Tibial artery (tissue), 4 donors: ENCODE data around the gene MAPKAP1.

ENCODE experiments used
- DNase-seq, 2 donors: peaks; one replicate each; pipeline ENCODE4 v3.0.0-alpha.2; 2019
- H3K27ac ChIP-seq, 2 donors: fragments of 200-600 bp; sonication (generic) in 1 of 2; 1 replicate in 1 of 2; 2 replicates in 1 of 2; pipeline ENCODE4 v1.5.1; 2018 to 2019; ENCODE audit warnings: mild to moderate bottlenecking in 1 of 2
- H3K27me3 ChIP-seq, 2 donors: fragments of 200-600 bp; sonication (generic) in 1 of 2; one replicate each; pipeline versions ENCODE4 v1.5.1 to v1.6.0; 2016 to 2019
- H3K36me3 ChIP-seq, 3 donors: fragments of 200-600 bp; sonication (generic) in 2 of 3; one replicate each; pipeline ENCODE4 v1.5.1; 2016 to 2019; ENCODE audit warnings: mild to moderate bottlenecking in 2 of 3
- H3K4me1 ChIP-seq, 4 donors: fragments of 200-600 bp; sonication (generic) in 2 of 4; 1 replicate in 3 of 4; 2 replicates in 1 of 4; pipeline ENCODE4 v1.5.1; 2016 to 2019
- H3K4me3 ChIP-seq, 2 donors: fragments of 200-600 bp; sonication (generic) in 1 of 2; 1 replicate in 1 of 2; 2 replicates in 1 of 2; pipeline ENCODE4 v1.5.1; 2018 to 2019; ENCODE audit warnings: mild to moderate bottlenecking in 2 of 2
- H3K9me3 ChIP-seq, 3 donors: fragments of 200-600 bp; sonication (generic) in 1 of 3; one replicate each; pipeline ENCODE4 v1.5.1; 2016 to 2019
- CTCF ChIP-seq, 2 experiments: fragments of 200-600 bp in 1 of 2; fragments of 450-650 bp in 1 of 2; IDR thresholded peaks; one replicate each; pipeline ENCODE4 v1.5.1; 2017 to 2019; ENCODE audit warnings: antibody characterized with exemption in 2 of 2, mild to moderate bottlenecking in 1 of 2, moderate library complexity in 1 of 2
- intact Hi-C: fragments of 100-400 bp; cut with DNase I; formaldehyde crosslinking; loops from one replicate; pipeline ENCODE4 v1.15.0; 2023; ENCODE audit warnings: low total_unique reads

The MAPKAP1 gene

GRCh38 chr9:125431012-125431305 lies 276.0 kb downstream of the MAPKAP1 start:
- Histone ChIP-seq H3K4me3 (no peak overlapping the region), H3K4me1 (no peaks in the 10 kb centered on the region), H3K36me3 (no peaks in the 10 kb centered on the region), H3K27ac (no peak overlapping the region), H3K9me3 (no peaks in the 10 kb centered on the region), H3K27me3 (no peaks in the 10 kb centered on the region)
- peak in 1 of 2 donors; percentile 21 for DNase-seq
- intact Hi-C loops = no loop called here
- TF ChIP-seq CTCF (IDR thresholded peaks at IDR 0.05) = no peak

DNA sequence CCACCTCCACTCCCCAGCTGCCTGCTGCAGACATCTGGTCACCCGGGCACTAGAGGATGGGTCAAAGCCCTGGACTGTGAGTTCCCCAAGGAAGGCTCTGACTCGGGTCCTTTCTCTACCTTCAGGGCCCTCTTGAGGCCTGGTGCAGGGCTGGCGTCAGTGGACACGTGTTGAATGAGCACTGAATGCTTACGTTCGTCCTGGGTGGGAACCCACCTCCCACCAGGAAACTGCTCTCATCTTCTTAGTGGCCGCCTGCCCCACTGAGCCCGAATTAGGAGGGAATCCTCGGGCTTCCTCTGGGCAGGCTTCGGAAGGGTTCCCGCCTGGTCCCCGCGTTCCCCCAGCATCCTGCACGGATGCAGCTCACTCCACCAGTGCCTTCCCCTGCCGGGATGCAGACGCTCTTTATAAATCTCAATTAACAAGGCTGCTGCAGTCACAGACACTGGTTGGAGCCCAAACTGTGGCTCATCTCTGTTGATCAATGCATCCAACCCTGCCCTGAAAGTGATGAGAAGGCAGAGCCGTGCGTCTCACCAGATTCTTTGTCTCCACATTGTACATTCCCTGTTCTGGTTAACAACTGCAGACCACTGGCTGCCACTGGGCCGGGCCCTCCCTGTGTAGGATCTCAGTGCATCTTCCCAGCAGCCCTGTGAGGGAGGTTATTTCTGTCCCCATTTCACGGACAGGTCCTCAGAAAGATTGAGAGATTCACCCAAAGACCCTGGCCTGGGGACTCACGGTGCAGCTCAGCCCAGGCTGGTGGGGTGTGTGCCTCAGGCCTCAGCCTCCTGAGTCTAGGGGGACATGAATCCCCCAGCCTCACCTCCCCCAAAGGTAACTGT lies 276.6 kb downstream of the MAPKAP1 start:
- no peak for DNase-seq
- no peak for TF ChIP-seq CTCF (IDR thresholded peaks at IDR 0.05)
- Histone ChIP-seq H3K36me3 (no peaks in the 10 kb centered on the region), H3K27ac (no peak overlapping the region), H3K27me3 (no peaks in the 10 kb centered on the region), H3K4me1 (no peaks in the 10 kb centered on the region), H3K9me3 (no peaks in the 10 kb centered on the region), H3K4me3 (no peak overlapping the region)
- intact Hi-C loops = no loop called here

GRCh38 chr9:125429476-125430160 lies 277.4 kb downstream of the MAPKAP1 start:
- H3K27ac ChIP-seq = no peak overlapping the region
- intact Hi-C loops = no loop called here
- TF ChIP-seq CTCF (IDR thresholded peaks at IDR 0.05) = no peak
- H3K27me3 ChIP-seq = no peaks in the 10 kb centered on the region
- no peaks in the 10 kb centered on the region for H3K9me3 ChIP-seq
- no peak overlapping the region for H3K4me3 ChIP-seq
- no peaks in the 10 kb centered on the region for H3K36me3 ChIP-seq
- DNase-seq = no peak
- H3K4me1 ChIP-seq = no peaks in the 10 kb centered on the region

DNA sequence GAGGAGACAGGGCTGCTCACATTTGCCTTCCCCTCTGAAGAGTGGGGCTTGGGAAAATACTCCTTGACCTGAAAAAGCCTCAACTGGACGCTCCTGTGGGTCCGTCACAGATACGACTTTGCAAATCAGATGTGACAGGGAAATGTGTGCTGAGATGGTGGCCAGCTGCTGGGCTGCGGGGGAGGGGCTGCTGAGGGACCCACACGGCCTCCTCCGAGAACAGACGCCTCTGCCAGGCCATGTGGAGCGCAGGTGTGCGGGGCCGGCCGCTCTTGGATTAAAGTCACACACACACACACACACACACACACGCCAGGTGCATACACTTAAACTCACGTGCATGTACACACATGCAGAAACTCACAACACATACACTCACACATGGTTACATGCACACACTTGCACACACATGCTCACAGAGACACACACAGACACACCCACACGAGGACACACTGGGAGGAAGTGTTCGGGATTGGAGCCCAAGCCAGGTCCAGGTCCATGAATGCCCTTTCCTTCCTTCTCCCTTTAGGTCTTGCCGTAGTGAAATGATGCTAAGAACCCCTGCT lies 278.0 kb downstream of the MAPKAP1 start:
- Histone ChIP-seq H3K4me3 (no peak overlapping the region), H3K27me3 (no peaks in the 10 kb centered on the region), H3K36me3 (no peaks in the 10 kb centered on the region), H3K9me3 (no peaks in the 10 kb centered on the region), H3K27ac (no peak overlapping the region), H3K4me1 (no peaks in the 10 kb centered on the region)
- intact Hi-C loops = no loop called here
- no peak for DNase-seq
- TF ChIP-seq CTCF (IDR thresholded peaks at IDR 0.05) = no peak

GRCh38 chr9:125428060-125428901 lies 278.7 kb downstream of the MAPKAP1 start:
- DNase-seq = no peak
- Histone ChIP-seq H3K4me1 (no peaks in the 10 kb centered on the region), H3K9me3 (no peaks in the 10 kb centered on the region), H3K4me3 (no peak overlapping the region), H3K36me3 (no peaks in the 10 kb centered on the region), H3K27me3 (no peaks in the 10 kb centered on the region), H3K27ac (no peak overlapping the region)
- intact Hi-C loops = no loop called here
- no peak for TF ChIP-seq CTCF (IDR thresholded peaks at IDR 0.05)
